GM18861 (cell line): ENCODE results near the gene FUS.
A peak's percentile ranks its signal among the peaks of the same experiment; 100 is the strongest.
"Not testable (repeated sequence)": the region's sequence is repeated elsewhere in the genome, so short reads cannot be mapped to it uniquely, and the experiment has no call there.

Source experiments
- ATAC-seq: cut with Tn5 transposase; IDR thresholded peaks from one replicate; pipeline ENCODE4 v1.9.1; 2021; ENCODE audit not compliant: unreplicated experiment

FUS gene

DNA sequence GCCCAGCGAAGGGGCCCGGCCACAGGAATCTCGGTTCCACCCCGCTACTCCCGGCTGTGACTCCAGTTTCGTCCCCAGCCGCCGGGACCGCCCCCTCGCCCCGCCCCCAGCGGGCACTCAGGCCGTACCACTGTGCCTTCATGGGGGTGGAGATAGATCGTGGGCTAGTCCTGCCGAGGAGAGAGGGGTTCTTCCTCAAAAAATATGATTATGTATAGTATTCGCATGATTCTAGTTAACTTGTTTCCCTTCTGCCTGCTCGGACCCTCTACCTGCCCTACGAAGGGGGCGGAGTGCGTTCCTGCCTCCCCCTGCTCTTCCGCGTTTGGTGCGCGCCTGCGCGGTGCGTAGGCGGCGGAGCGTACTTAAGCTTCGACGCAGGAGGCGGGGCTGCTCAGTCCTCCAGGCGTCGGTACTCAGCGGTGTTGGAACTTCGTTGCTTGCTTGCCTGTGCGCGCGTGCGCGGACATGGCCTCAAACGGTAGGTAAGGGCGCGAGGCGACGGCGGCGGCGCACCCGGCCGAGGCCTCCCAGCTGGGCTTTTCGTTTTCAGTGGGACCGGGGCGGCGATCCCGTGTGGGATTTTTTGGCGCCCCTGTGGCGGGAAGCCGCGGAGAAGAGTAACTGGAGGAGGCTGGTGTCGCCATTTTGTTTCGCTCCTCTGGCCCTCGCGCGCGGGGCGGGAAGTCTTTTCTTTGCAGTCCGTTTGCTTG, at the start of gene FUS:
Gene FUS (plus strand): TSS at position 393 of the 713 bp plus-strand sequence. CDS start 76 bp downstream, at position 469.
- peak; percentile 39 for ATAC-seq

DNA sequence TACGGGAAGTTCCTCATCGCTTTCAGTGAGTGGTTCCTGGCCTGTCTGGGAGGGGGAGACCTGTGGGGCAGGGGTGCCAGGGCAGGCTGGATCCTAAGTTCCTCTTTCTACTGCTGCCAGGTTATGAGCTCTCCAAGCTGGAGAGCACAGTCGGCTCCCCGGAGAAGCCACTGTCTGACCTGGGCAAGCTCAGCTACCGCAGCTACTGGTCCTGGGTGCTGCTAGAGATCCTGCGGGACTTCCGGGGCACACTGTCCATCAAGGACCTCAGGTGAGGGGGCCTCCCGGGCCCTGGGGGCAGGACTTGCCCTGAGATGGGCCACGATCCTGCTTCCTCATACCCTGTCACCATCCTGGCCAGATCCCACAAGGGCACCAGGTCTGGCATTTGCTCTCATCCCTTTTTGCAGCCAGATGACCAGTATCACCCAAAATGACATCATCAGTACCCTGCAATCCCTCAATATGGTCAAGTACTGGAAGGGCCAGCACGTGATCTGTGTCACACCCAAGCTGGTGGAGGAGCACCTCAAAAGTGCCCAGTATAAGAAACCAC, 49.5 kb upstream of the FUS start:
- no peak for ATAC-seq

DNA sequence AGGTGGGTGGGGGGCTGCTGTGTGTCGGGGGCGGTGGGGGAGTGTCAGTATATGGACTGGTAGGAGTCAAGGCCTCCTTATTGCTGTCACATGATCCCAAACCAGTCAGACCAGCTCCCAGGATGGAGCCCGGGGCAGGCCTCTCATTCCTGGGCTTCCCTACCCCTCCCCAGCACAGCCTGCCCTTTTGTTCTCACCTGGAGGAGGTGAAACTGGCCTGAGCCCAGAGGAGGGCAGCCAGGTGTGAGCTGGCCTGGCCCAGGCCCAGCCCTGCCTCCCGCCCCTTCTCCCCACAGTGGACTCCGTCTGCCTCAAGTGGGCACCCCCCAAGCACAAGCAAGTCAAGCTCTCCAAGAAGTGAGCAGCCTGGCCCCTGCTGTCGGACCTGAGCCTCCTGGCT, 49.0 kb upstream of the FUS start:
- no peak for ATAC-seq

DNA sequence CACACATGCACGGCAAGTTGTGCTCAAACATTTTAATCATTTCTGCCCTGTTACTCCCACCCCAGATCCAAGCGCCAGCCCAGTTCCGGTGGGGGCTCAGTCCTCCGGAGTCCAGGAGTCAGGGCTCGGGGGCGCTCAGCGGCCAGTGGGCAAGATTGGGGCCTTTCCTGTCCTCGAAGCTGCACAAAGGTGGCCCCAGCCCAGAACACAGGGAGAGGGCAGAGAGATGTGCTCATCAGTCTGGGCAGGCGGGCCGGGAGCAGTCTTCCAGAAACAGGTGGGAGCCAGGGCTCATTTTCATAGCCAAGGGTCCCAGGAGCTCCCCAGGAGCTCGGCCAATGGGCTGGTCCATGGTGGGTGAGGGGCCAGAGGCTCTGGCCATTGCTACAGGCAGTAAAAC, 48.5 kb upstream of the FUS start:
- no peak for ATAC-seq

DNA sequence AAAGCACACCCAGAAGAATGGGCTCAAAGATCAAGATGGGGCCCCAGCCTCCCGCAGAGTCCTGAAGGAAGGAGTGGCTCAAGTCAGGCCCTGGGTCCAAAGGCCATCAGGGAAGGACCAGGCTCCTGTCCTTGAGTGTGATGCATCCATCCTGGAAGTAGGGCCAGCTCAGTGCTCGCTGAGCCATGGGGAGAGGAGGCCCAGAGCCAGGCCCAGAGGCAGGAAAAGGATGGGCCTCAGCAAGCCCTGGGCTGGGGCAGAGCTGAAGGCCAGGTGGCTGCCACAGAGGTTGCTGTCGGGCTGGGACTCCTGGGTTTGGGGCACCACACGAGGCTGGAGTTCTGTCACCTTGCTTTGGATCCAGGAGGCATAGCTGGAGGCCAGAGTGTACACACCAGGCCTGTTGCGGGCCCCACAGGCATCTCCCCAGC, 48.1 kb upstream of the FUS start:
- ATAC-seq, result no peak

DNA sequence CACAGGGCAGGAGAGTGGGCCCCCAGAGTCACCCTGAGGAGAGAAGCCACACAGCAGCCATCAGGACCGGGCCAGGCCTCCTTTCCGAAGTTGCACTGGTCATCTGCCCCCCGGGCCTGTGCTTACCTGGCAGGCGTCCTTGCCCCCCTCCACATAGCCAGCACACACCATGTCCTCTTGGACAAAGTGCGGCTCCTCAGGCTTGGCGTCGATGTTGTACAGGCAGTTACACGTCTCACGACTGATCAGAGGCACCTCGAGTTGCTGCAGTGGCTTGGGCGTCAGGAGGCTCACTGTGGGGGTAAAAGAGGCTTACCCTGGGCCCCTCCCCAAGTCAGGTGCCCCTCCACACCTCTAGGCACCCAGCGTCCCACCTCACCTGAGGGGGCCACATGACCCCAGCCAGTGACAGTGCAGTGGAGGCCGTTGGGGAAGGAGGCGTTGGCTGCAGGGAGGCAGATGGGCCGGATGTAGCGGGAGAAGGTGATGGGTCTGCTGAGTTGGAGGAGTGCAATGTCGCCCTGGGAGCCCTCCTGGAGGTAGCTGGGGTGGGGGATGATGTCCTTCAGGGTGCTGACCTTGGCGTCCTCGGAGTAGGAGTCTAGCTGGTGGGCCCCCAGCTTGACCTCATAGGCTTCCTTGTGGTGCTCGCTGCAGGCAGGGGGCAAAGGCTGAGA, 47.5 kb upstream of the FUS start:
- no peak for ATAC-seq

DNA sequence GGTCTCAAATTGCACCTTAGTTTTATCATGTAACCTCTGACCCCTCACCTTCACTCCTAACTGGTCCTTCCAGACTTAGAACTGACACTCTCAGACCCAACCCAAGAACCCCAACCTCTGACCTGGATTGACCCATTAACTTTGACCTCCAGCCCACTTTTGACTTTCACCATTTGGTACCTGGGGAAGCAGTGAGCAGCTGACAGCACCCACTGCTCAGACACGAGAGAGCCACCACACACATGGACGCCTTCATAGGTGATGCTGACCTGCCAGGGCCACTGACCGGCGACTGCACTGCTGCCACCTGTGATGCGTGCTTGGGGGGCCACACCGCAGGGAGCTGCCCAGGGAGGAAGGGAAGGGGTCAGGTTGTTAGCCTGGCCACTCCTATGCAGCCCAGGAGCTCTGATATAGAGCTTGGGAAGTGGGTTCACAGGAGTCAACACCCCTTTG, 46.9 kb upstream of the FUS start:
- ATAC-seq, result no peak

DNA sequence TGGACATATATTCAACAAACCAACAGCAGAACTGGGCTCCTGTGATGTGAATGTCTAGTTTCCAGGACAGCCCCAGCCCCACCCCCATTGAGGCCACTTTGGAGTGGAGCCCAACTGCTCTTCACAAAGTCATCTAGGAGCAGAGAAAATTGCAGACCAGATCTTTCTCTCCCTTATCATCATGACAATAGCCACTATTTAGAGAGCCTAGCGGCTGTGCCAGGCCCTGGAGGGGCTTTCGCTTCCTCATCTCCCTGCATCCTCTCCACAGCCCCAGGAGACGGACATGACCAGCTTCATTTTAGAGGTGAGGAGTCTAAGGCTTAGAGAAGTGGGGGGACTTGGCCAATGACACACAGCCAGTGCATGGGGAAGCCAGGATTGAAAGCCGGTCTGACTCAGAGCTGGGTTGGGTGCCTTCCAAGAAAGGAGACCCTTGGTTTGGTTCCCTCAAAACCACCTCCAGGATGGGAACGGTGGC, 45.8 kb upstream of the FUS start:
- ATAC-seq, result no peak

DNA sequence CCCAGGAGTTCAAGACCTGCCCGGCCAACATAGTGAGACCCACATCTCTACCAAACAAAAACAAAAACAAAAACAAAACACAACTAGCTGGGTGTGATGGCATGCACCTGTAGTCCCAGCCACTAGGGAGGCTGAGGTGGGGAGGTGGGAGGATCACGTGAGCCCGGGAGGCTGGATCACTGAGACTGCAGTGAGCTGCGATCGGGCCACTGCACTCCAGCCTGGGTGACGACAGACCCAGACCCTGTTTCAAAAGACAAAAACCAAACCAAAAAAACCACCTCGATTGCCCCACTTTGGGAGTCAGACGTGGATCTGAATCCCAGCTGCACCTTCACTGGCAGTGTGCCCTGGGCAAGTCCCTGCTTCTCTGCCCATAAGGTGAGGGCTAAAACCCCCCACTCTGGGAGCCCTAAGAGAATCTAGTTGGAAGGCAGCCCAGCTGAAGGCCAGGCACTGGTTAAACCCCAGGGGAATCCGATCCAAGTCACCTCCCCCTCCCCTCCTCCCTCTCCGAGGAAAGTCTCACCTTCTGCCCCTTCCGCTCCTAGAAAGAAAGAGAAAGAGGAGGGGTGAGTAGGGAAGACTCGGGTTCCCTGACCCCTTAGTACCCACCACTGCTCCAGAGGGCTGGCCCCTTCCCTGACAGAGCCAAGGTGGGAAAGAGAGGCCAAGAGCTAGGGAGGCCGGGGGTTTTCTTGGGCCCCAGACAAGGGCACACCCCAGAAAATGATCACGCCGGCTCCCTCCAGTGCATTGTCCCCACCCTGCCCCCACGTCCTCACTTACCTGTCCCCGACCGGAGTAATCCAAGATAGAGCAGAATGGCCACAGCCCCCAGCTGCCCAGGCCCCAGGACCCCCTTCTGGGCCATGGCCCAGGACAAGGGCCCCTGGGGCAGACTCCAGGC, 45.1 kb upstream of the FUS start:
- no peak for ATAC-seq

DNA sequence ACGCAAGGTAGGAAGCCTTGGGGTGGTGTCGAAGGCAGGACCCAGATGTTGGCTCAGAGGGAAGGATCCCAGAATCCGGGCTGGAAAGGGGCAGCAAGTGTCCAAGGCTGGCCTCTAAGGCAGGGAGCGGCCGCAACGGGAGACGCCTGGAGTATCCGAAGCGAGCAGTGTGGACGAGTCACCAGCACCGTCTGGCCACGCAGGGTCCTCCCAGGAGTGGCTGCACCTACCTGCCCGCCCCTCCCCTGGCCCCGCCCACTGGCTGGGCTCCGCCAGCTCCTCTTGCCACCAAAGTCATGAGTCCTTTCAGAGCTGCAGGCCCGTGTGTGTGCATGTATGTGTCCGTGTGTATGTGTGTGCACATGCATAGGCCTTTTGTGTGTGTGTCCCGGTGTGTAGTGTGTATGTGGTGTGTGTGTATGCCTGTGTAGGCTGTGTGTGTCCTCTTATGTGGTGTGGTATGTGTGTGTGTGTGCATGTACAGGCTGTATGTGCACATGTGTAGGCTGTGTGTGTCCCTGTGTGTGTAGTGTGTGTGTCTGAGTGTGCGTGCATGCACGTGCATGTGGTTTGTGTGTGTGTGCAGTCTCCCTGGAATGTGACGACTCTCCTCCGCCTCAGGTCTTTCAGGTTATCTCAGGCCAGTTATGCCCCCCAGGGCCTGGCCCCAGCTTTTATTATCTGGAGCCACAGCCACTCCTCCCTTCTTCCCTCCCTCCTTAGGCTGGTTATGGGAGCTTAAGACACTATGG, 44.2 kb upstream of the FUS start, which contains the start of gene PRSS8:
Gene PRSS8 (minus strand): TSS at position 193 of the 752 bp plus-strand sequence. CDS start 229 bp downstream, outside the sequence.
- no peak for ATAC-seq

DNA sequence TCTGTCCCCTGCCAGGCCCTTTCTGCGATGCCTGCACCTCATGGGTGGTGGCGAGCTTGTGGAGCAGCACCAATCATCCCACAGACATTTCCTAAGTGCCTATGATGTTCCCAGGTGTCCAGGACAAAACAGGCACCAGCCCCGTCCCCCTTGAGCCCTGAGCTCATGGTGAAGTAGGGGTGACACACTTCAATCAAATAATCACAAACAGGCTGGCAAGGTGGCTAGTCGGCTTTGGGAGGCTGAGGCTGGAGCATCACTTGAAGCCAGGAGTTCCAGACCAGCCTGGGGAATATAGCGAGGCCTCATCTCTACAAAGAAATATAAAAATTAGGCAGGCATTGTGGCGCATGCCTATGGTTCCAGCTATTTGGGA, 43.7 kb upstream of the FUS start:
- no peak for ATAC-seq

DNA sequence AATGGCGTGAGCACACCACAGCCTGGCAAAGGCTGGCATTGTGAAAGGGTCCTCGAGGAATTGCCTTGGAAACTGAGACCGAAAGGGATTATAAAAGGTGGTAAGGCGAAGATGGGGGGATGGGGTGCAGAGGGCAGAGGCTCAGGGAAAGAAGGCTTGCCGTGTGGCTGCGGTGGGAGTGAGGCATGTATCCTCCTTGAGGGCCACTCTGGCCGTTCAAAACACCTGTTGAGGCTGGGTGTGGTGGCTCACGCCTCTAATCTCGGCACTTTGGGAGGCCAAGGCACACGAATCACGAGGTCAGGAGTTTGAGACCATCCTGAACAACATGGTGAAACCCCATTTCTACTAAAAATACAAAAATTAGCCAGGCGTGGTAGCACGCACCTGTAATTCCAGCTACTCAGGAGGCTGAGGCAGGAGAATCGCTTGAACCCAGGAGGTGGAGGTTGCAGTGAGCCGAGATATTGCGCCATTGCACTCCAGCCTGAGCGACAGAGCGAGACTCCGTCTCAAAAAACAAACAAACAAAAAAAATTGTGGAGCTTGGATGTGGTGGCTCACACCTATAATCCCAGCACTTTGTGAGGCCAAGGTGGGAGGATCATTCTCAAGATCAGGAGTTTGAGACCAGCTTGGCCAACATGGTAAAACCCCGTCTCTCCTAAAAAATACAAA, 43.0 kb upstream of the FUS start:
- ATAC-seq, result not testable (repeated sequence)

DNA sequence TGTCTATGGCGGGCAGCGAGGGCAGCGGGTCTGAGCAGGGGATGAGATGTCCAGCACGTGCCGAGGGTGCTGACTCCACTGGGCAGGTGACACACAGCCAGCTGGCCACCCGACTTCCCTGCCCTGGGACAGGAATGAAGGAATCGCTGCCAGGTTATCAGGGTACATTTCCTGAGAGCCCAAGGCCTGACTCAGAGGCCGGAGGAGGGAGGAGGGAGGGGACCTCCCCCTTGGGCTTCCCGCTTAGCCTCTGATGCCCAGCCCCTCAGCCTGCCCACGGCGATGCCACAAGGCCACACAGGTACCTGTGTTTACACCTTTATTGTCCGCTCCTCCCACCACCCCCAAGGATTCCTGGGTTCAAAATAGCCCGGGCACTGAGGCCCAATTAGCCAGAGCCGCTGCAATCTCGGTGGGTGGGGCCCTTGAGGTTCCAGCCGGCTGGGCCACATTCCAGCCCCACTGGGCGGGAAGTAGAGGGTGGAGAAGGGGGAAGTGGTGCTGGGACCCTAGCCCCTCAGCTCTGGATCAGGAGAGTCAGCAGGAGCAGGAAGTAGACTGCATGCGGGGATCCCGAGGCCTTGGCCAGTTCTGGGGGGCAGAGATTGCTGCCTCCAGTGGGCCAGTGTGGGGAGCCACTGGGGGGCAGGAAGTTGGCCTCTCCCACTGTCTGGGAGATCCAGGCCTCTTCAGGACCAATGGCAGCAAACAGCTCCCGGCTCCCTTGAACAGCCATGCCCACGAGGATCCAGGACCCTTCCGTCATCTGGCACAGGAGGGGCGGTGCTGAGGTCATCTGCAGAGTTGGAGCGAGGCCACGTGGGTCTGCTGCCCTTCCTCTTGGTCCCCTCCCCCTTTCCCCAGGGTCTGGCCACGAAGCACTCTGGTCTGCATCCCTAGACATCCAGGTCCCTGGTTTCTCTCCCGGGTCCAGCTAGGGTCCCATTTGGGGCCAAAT, 41.0 kb upstream of the FUS start:
- no peak for ATAC-seq

DNA sequence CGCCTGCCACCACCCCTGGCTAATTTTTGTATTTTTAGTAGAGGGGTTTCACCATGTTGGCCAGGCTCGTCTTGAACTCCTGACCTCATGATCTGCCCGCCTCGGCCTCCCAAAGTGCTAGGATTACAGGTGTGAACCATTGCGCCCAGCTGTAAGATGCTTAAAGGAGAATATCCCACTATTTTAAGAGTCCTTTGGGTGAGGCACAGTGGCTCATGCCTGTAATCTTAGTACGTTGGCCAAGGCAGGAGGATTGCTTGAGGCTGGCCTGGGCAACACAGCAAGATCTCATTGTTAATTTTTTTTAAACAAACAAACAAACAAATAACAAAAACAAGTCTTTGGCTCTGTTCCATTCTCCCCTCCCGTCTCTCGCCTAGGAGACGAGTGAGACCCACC, 38.9 kb upstream of the FUS start:
- ATAC-seq, result not testable (repeated sequence)

DNA sequence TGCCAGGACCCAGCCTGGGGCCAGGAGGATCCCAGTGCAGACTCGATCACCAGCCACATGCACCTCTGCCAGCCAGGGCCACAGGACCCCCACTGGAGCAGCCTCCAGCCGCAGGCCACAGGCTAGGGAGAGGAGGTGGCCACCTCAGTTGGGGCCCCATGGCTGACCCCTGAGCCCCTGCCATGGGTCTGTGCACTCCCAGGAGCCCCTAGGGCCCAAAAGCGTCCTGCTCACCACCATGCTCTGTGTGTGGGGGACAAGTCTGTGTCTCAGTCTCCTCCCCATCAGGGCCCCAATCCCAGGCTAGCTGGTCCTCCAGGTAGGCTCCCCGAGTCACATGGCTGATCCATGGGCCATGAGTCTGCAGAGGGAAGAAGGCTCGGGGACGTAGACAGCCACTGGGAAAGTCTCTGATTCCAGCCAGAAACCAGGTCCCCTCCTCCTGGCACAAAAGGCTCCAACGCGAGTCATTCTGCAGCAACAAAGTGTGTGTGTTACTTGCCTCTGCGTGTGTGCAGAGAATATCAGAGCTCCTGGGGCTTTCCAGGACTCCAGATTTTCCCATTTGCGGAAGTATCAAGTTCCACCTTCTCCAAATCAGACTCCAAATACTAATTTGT, 38.3 kb upstream of the FUS start:
- ATAC-seq, result no peak

DNA sequence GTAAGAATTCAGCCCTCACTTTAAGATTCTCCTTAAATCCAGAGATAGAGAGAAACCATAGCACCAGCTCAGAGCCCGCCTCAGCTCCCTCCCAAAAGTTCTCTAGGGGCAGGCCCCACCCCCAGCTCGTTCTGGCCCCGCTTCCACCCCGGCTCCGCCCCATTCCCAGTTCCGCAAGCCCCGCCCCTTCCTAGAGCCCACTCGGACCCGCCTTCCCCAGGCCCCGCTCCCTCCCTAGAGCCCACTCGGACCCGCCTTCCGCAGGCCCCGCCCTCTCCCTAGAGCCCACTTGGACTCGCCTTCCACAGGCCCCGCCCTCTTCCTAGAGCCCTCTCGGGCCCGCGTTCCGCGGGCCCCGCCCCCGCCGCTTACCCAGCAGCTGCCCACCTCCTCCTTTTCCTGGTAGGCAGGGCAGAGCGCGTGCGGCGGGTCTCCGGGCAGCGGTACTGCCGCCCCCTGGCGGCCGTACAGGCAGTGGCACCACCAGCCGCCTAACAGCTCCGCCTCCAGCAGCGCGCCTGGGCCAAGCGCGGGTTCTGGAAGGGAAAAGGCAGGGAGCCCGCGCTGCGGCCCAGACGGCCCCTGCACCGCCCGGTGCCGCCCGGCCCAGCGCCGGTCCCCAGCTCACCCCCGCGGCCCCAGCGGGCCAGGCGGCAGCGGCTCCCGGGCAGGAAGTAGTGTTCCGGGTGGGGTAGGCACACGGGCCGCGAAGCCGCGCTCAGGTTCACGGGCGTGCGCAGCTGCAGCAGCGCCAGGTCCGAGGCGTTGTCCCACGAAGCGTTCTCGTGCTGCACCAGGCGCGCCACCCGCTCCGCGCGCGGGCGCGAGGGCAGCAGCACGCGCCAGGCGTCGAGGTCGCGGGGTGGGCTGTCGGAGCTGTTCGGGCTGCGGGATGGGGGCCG, 37.6 kb upstream of the FUS start:
- peak; percentile 80 for ATAC-seq
